ENCODE measurements around the gene KCTD1.

Gene KCTD1

DNA sequence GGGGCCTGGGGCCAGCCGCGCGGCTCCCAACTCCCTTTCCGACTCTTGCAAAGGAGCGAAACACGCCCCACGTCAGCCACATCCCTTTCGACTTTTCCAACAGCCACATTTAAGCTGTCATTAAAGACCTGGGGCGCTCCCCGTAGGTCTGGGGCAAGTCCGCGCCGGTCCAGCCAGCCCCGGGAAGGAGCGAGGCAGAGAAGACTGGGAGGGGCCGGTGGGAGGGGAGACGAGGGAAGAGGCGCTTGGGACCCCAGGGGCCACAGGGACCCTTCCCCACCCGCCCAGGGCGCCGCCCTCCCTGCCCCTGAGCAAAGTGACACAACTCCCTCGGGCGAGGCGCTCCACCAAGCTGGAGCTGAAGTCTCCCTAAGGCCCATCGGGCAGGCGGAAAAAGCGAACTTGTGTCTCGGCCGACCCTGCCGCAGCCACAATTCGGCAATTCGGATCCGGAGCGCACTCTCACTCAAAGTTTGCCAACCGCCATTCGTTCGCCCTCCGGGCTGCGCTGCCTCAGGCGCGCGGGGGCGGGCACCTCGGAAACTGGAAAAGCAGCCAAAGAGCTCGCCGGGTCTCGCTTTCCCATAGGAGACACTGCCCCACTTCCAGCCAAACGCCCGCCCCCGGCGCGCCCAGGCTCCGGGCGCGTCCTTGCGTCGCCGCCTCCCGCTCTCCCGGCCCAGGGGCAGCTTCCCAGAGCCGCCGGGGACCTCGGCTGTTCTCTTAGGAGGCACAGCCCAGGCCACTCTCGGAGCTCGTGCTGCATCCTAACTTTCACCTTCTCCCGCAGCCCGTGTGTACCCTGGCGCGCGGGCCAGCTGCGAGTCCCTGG is 1.1 kb upstream of the KCTD1 start:
- DNase-seq (ENCODE audit: low read depth in 2 of 2) = peak in 1 of 2 donors; percentile 5

DNA sequence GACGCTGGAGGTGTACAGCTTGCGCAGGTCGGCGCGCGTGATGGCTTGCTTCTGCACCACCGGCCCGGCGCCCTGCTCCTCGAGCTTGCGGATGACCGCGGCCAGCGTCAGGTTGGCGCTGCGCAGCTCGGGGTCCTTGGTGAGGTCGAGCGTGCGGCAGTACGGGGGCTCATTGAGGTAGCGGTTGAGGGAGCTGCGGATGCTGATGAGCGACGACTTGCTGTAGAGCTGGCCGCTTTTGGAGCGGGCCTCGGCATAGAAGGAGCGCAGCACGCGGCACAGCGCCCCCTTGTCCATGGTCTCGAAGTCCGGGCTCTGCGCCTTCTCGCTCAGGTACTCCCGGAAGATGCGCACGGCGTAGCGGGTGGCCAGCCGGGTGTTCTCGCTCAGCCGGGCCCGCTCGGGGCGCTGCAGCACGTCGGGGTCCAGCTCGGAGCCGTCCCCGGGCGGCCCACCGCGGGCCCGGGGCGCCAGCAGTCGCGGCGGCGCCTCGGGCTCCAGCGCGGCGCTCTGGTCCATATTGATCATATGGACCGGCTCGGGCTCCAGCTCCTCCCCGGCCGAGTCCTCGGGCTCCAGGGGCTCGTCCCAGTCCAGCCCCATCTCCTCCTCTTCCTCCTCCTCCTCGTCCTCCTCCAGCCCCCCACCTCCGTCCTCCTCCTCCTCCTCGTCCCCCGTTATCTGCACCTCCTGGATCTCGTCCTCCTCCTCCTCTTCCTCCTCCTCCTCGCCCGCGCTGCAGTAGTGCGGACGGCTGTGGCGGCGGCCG is 523 bp downstream of the KCTD1 start:
- peak; percentile 21 to 48 for DNase-seq (ENCODE audit: low read depth in 2 of 2)

DNA sequence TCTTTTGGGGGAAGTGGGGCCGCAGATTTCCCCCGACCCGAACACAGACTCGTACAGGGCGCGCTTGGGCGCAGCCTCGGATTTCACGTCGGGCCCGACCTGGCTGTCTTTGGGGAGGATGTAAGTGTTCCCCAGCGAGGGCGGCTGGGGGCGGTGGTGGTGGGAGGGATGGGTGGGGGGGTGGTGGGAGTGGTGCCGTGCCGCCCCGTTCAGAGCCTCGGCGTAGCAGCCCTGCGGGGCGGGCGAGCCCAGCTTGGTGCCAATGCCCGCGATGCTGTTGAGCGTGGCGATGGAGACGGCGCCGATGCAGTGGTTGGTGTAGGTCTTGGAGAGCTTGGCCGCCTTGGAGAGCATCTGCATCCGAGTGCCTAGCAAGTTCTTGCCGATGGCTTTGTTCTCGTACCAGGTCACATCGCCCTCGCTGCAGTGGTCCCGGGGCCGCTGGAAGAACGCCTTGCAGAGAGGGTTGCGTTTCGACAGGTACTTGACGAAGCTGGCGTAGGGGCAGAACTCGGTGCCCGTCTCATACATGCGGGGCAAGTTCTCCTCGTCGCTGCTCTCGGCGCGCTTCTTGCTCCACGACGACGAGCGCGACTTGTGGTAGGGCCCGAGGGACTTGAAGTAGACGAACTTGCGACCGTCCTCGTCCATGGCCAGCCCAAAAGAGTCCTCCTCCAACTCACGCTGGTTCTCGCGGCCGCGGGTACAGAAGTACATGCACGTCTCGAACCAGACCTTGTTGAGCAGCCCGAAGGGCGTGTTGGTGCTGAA is 1.3 kb downstream of the KCTD1 start:
- DNase-seq (ENCODE audit: low read depth in 2 of 2) = no peak

DNA sequence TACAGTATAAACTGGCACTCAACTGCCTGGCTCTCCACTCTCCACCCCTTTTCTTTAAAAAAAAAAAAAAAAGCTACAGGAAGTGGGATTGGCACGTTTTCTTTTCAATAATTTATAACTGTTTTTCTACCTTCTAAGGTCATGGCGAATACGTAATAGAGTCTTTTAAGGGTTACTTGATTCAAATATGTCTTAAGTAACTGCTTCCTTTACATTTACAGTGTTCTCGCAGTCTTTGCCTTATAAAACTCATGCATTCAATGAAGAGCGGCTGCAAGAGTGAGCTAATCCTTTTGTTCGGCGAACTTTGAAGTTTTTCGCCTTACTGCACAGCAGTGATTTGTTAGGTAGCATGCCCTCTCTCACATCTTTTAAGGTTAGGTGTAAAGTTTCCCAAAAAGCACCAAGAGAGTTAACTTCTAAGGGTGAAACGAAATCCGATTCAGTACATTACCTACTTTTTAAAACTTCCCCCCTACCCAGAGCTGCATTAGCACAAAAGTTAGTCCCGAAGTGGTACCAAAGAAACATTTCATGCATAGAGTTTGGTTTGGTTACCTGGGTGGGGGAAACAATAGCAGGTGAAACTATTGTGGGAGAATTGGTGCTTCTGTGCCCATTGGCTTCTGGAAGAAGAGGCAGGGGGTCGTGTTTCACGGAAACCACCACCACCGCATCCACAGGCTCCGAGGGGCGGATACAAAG is 2.0 kb downstream of the KCTD1 start:
- no peak for DNase-seq (ENCODE audit: low read depth in 2 of 2)

DNA sequence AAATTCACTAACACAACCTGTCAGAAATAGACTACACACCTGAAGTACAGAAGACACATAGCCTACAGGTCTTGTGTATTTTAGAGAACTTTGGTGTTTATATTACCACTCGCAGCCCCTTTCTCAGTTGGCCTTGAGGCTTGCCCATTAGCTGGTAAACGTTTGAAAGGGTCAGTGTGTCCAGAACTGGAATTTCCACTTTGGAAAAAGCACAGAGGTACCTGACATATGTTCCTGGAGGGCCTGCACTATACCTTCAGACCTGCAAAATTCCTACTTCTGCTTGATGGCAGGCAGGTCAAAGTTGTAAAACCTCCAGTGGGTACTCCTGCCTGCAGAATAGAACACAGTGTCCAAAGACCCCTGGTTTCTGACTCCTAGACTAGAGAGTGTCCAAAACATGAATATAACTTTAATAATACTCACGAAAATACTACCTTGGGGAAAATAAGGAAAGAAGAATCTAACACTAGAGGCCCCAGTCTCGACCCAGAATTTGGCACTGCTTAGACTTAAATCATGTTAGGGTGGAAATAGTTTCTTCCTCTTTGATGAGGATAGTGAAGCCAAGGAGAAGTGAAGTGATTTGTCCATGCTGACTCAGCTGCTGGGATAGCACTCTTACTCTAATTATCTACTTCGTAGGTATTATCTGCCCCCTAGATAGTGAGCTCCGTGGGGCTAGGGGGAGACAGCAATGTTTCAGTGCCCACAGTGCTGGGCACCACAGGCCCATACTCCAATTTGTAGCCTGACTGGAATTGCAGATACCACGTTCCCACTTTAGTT is 2.8 kb downstream of the KCTD1 start:
- DNase-seq (ENCODE audit: low read depth in 2 of 2) = no peak

DNA sequence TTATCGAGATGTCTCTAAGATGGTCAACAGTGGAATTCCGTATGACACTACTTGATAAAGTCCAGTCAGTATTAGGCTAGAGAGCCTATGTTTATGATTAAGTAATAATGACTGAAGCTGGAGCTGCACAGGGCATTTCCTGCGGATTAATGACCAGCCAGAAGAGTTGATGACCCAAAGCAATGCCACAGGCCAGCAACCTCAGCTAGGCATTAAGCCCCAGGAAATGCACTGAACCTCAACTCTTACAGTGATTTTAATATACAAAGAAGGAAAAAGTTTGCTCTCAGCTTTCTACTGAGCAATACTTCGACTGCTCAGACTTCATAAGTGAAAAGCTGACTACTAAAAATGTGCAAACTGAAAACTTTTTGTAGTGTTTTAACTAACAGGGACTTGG is 3.9 kb downstream of the KCTD1 start:
- DNase-seq (ENCODE audit: low read depth in 2 of 2) = no peak

DNA sequence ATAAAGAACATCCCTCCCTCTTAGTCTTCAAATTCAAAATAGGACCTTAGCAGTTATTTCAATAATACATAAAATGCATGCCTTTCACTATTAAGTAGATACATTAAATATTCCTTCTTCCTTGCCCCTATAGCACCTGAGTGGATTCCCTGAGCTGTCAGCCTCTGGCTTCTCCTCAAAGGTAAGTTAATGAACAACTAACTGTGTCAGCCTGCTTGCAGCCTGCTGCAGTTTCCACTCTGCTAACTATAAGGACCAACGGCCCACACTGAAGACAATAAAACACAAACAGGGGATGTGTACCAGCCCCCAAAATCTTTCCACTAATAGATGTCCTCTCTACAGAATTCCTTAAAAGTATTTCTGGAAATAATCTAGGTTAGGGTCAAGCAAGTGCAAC is 5.0 kb downstream of the KCTD1 start:
- no peak for DNase-seq (ENCODE audit: low read depth in 2 of 2)

DNA sequence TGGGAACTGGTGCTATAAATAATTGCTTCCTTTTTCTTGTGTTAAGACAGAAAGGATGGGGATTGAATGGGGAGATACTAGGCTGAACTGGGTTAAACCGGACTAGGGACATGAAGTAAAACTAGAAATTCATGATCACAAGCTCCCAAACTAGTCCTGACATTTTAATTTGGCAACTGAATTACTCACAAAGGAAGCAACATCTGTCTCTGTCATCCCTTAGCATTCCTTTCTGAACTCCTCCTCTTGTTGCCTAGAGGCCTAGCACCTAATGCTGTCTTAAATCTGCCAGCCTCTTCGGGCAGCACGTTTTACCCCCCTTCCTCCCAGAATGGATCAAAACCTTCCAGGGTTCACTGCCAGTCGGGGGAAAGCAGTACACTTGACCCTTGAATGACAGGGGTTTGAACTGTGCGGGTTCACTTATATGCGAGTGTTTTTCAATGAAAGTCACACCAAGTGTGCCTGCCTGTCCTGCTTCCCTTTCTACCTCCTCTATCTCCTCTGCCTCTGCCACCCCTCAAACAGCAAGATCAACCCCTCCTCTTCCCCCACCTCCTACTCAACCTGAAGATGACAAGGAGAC is 8.2 kb downstream of the KCTD1 start:
- DNase-seq (ENCODE audit: low read depth in 2 of 2) = no peak

DNA sequence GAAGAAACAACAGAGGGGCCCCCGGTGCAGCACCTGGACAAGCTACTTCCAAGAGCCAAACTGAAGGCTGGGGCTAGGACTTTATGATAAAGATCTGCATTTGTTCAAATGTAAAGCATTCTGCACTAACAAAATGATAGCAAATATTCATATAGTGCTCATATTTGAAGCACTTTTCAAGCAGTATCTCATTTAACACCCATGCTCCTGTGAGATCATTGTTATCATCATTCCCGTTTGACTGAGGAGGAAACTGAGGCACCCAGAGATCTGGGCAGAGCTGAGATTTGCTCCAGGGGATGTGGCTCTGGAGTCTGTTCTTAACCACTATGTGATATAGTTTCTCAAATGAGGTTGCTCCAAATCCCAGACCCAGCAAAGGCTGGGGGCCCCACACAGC is 9.8 kb downstream of the KCTD1 start:
- DNase-seq (ENCODE audit: low read depth in 2 of 2) = no peak

DNA sequence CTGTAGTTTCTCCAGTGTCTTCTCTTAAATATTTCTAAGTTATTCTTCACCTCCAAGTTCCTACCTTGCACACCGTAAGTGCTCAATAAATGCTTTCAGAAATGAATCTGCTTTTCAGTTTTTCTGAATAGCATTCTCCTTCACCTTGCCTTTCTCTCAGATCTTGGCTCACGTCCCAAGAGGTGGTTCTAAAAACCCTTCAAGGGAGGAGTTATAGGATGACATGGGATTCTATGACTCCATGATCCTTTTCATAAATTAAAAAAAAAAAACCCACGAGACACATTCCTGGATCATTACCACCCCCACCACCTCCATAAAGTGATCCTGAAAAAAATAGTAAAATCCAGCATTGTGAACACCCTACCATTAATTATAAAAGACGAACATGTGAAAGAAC is 11.7 kb downstream of the KCTD1 start:
- no peak for DNase-seq (ENCODE audit: low read depth in 2 of 2)

DNA sequence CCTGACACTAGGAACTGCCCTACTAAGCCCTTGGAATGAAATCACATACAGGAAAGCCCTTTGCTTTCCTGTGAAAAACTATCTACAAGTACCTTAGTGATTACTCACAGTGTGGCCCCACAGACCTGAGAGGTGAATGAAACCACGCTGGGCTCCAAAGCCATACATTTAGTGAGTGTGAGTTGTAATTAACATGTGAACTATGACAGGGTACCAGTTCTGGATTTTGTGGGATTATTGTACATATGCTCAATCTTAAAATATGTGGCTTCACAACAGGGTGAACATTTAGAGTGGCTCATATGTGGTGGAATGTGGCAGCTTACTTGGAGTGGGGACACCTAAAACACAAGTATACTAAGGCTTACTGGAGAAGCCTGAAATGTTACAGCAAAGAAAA is 12.3 kb downstream of the KCTD1 start:
- no peak for DNase-seq (ENCODE audit: low read depth in 2 of 2)

DNA sequence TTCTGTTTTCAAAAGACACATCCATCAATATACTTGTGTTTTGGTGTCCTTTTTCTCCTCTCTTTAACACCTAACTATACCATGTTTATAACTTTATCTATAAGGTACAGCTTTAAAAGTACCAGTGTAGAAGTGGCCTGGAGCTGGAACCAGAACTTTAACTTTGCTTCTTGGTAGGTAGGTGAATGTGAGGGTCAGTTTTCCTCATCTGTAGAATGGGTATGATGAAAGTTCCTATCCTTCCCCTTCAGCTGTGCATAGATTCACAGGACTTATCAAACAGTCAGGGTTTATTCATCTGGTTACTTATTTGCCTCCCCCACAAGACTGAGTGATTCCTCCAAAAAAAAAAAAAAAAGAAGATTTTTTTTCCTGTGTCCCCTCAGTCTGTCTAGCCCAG is 12.7 kb downstream of the KCTD1 start:
- no peak for DNase-seq (ENCODE audit: low read depth in 2 of 2)

DNA sequence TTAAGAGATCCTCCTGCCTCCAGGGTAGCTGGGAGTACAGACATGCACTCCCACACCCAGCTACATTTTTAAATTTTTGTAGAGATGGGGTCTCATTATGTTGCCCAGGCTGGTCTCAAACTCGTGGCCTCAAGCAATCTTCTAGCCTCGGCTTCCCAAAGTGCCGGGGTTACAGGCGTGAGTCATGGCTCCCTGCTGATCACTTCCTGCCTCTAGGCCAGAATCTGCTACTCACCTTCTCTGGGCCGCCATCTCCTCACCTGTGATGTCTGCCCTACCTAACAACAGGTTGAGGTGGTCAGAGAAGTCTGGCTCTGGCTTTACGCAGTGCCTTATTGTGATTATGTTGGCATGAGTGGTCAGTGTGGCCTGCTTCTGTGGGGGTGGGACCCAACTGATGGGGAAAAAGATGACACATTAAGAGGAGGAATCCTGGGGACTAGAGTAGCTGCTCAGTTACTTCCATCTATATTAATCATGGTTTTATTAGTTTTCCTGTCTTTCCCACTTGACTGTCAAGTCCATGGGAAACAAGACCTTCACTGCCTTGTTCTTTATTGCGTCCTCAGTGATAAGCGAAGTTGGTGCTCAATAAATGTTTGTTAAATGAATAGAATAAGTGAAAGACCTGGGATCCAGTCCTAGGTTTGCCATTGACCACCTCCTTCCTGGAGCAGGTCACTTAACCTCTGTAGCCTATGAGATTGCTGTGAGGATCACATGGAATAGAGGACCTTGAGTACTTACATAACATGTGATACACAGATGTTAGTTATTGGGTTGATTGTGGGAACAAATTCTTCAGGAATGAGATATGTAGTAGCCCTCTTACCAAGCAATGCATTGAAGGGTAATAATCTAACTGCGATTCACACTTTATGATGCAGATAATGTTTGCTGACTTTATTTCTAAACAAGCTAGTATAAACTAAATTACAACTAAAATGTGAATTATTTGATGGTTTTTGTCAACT is 15.7 kb downstream of the KCTD1 start:
- no peak for DNase-seq (ENCODE audit: low read depth in 2 of 2)

DNA sequence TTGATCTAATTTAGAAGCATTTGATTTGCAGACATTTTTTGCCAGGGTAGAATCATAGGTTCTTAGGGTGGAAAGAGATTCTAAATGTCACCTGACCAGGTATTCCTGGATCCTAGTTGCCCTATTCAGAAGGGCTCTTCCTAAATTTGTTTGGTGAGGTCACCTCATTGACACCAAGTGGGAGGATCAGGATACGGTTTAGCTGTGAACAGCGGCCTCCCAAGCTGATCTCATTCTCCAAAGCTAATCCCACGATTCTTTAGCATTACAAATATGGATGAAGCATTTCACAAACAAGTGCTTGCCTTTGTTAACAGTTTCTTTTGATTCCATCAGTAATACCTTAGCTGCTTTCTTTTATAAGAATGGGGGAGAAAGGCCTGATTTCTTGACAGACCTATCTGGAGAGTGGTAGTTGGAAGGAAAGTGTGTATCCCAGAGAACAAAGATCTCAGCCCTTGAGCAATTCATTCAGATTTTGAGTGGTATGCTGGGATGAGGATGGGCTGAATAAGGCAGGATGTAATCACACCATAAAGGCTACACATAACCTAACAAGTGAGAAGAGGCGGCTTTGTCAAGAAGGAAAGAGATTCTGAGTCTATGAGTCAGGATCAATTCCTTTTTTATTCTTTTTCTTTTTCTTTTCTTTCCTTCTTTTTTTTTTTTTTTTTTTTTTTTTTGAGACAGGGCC is 16.6 kb downstream of the KCTD1 start:
- DNase-seq (ENCODE audit: low read depth in 2 of 2) = no peak

DNA sequence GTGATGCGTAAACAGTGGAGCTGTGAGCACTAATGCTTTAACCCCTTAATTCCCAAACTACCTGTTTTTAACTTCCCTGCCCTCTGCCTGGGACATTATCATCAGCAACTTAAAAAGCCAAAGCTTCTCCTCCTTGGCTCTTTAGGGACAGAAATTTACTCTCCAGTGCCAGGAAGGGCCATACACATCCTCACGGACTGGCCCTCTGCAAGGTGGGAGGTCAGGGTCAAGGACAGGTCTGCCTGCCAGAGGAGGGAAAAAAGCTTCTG is 21.5 kb downstream of the KCTD1 start:
- DNase-seq (ENCODE audit: low read depth in 2 of 2) = no peak

DNA sequence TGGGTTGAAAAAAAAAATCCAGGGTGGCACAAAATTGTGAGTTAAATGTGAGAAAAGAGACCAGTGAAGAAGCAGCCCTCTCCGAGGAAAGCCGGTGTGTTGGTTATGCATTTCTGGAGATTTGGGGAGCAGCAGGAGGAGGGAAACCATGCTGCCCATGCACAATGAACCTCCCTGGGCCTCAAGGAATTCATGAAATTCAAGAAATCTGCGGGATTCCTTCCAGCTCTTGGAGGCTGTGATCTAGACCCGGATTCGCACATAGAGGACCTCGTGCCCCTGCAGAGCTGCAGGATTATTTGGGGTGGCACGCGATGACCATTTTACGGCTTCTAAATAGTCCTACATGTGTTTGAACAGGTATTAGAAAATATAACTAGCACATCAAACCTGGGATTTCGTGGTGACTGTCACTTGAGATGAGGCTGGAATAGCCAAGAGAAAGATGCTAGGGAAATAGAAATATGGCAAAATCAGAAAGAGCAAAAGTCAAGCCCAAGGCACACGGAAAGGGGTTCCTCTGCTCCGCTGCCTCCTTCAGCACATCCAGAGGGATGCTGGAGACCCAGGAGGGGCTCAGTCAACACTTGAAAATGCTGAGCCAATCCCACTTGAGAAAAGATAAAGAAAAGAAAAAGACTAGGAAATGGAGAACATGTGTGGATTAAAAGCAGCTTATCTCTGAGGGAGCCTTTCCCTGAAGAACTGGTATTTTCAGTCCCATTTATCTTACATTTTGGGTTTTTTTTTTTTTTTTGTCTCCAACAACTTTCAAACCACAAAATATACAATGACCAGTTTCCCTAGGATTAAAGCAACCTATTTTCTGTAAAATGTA is 22.0 kb downstream of the KCTD1 start:
- no peak for DNase-seq (ENCODE audit: low read depth in 2 of 2)

DNA sequence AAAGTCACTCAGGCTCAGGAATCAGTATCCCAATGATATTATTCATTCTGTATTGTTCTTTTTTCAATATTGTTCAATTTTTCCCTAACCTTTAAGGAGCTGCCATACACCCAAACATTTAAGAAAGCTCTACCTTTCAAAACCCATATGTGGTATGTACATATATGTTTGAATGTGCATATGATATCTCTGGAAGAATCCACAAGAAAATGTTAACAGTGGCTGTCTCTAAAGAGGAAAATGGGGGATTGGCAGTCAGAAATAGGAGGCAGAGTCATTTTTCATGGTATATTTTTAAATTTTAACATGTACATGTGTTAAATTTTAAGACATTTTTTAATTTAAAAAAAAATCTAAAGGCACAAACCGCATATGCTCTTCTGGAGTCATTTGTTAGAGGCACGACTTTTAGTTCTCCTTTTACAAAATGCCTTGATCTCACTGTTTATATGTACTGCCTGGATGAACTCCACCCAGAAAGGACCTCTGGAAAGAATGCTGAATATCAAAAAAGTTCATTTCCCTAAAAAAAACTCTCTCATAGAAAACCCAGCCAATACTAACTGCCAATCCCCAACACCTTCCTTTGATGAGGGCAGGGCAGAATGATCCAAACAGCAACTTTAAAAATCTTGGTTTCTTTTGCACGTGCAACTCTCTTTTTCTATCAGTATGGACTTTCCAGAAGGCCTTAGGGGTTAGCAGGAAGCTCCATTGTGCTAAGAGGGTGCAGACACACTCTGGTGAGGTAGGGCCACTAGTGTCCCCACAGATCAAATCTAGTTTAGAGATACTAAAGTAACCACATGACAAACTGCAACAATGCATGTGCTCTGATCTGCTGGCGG is 23.6 kb downstream of the KCTD1 start:
- no peak for DNase-seq (ENCODE audit: low read depth in 2 of 2)

All from stimulated activated CD4-positive, alpha-beta T cell treated with anti-CD3 and anti-CD28 coated beads, Interleukin-1b, Interleukin-23, amount 100 ng/mL, for 4 hours (primary cell).